GM21619 (cell line): ENCODE measurements around the gene MAD2L2.

Experiments
- ATAC-seq: cut with Tn5 transposase; IDR thresholded peaks from one replicate; pipeline ENCODE4 v1.9.1; 2021; ENCODE audit not compliant: unreplicated experiment

The MAD2L2 gene

GRCh38 chr1:11681071-11681771, at the start of gene MAD2L2:
Gene MAD2L2 (minus strand): TSS chr1:11681148. CDS start chr1:11680601, 547 bp downstream.
- peak; percentile 72 for ATAC-seq

DNA sequence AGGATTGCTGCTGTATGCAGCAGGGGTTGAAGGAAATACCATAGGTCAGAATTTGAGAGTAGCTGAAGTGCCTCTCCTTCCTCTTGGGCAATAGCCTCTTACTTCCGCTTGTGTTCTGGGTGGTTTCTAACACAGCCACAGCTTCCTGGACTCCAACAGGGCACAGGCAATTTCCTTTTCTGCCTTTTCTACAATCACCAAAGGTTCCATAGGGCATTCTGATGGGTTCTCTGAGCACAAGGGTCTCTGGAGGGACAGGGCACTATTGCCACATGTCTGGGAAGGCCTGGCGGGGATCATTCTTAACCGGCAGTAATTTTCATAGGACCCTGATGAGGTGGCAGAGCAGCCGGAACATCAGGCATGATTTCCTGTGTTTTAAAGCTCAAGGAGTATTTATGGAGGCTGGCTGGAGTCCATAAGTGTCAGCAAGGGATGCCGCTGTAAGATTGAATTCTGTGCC, 49.5 kb upstream of the MAD2L2 start:
- no peak for ATAC-seq

DNA sequence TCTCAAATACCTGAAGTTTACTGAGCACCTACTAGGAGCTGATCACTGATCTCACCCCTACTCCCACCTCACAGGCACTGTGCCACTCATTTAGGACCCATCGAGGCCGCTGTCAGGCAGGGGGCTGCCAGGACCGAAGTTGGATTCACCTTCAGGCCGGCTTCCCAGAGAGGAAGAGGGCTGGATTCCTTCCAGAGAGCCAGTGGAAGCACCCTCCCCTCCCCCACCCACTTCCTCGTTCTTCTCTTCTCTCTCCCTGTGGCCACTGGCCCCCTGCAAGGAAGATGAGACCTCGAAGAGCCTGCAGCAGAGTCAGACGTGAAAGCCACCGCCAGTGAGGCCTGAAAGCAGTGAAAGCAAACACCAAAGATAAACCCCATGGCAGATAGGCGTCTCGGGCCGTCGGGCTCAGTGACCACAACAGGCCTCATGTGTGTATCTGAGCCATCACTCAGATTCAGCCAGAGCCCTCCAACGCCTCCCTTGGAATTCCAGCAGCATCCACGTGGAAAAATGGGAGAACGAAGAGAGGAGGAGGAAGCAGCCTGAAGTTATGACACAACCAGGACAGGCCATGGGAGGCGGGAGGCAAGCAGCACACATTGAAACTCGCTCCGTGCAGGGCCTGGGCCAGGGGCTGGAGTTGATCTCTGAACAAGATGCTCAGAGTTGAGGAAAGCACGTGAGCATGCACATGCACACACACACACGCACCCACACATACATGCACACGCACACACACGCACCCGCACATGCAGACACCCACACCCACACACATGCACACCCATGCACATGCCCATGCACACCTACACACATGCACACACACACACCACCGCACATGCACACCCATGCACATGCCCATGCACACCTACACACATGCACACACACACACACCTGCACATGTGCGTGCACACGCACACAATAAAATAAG, 48.8 kb upstream of the MAD2L2 start:
- ATAC-seq: no peak

- no peak for ATAC-seq
Measured at GRCh38 chr1:11729155-11729497, 48.2 kb upstream of the MAD2L2 start.

GRCh38 chr1:11728126-11728806, 47.3 kb upstream of the MAD2L2 start:
- no peak for ATAC-seq

GRCh38 chr1:11727119-11727518, 46.2 kb upstream of the MAD2L2 start:
- ATAC-seq: no peak

- no peak for ATAC-seq
Measured at GRCh38 chr1:11725616-11726015, 44.7 kb upstream of the MAD2L2 start.

DNA sequence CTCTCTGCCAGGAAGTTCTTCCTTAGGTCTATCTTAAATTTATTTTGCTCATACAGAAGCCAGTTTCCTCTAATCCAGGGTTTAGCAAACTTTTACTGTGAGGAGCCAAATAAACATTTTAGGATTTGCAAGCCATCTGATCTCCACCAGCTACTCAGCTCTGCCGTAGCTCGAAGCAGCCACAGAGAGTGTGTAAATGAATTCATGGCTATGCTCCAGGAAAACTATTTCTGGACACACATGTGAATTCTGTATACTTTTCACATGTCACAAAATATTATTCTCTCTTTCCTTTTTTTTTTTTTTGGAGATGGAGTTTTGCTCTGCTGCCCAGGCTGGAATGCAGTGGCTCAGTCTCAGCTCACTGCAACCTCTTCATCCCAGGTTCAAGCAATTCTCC, 41.6 kb upstream of the MAD2L2 start:
- ATAC-seq: no peak

DNA sequence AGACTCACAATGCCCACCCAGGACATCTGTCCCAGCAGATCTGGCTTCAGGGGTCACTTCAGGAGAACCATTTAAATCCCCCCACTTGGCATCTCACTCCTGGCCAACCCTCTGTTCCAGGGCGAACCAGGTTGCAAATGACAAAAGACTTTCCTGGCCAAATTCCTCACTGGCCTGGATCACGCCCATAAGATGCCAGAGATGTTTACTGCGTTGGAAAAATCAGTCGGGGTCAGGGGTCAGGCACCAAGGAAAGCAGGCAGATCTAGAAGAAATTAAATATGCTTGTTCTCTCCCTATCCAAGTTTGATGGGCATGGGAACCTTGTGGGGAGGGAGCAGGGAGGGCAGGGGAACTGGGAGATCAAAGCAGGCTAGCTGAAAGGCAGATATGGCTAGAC, 40.4 kb upstream of the MAD2L2 start:
- no peak for ATAC-seq

GRCh38 chr1:11720525-11720924, 39.6 kb upstream of the MAD2L2 start:
- no peak for ATAC-seq

GRCh38 chr1:11720033-11720376, 39.1 kb upstream of the MAD2L2 start:
- no peak for ATAC-seq

DNA sequence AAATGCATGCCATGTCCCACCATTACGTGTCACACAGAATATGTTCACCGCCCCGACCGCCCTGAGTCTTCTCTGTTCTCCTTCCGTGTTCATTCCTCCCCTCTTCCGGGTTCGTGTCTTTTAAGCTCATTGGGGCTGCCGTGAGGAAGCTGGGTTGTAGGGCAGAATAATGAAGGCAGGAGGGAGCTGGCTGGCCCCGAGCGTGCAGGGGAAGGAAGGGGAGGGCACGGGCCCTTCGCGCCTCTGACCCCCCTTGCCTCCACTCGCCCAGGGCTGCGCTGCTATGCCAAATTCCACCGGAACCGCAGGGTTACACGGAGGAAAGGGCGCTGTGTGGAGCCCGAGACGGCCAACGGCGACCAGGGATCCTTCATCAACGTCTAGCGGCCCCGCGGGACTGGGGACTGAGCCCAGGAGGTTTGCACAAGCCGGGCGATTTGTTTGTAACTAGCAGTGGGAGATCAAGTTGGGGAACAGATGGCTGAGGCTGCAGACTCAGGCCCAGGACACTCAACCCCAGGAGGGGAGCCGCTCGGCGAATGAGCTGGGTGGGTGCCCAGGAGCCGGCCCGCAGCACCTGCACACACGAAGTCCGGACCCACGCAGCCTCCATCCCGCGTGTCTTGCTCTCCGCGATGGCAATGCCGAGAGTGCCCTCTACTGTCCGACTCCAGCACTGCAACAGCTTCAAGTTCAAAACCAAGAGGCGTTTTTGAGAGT, 38.5 kb upstream of the MAD2L2 start:
- ATAC-seq: peak; percentile 51

- ATAC-seq: no peak
Measured at GRCh38 chr1:11714831-11715575, 34.1 kb upstream of the MAD2L2 start.

DNA sequence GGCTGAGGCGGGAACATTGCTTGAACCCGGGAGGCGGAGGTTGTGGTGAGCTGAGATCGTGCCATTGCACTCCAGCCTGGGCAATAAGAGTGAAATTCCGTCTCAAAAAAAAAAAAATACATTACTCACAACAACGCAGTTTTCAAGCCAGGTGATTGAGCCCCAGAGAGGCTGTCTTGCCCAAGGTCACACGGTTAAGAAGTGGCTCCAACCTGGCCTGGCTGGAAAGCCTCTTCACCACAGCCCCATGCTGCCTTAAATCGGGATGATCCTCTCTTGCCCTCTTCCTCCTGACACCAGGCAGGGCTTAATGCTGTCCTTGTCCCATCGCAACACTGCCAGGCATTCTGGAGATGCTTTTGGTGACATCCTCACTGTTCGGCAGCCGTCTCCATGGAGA, 32.1 kb upstream of the MAD2L2 start:
- ATAC-seq: no peak

DNA sequence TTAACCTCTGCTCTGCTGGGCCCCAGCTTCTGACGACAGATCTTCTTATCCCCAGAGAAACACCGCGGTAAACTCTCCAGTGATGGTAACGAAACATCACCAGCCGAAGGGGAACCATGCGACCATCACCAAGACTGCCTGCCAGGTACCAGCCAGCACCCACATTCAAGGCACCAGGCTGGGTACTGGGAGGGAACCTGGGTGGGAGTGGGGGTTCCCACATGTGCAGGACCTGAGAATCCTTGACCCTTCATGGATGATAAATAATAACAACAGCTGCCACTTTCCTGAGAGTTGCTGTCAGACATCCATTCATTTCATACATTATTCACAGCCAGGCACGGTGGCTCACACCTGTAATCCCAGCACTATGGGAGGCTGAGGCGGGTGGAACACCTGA, 31.3 kb upstream of the MAD2L2 start:
- no peak for ATAC-seq

DNA sequence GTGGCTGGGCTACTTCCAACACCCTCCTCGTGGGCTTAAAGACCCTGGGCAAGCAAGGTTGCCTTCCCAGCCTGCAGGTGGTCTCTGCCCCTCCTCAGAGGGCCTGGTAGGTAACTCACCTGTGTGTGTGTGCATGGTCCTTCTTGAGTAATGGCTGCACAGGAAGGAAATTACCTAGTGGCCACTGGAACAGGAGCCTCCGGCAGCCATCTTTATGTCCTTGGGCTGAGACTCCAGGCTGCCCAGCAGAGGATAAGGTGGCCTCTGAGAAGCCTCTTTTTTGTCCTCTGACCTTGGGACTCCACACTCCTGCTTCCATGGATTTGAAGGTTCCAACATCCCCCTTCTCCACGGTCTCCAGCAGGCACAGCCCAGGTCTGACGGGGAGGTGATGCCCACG, 30.5 kb upstream of the MAD2L2 start:
- no peak for ATAC-seq

DNA sequence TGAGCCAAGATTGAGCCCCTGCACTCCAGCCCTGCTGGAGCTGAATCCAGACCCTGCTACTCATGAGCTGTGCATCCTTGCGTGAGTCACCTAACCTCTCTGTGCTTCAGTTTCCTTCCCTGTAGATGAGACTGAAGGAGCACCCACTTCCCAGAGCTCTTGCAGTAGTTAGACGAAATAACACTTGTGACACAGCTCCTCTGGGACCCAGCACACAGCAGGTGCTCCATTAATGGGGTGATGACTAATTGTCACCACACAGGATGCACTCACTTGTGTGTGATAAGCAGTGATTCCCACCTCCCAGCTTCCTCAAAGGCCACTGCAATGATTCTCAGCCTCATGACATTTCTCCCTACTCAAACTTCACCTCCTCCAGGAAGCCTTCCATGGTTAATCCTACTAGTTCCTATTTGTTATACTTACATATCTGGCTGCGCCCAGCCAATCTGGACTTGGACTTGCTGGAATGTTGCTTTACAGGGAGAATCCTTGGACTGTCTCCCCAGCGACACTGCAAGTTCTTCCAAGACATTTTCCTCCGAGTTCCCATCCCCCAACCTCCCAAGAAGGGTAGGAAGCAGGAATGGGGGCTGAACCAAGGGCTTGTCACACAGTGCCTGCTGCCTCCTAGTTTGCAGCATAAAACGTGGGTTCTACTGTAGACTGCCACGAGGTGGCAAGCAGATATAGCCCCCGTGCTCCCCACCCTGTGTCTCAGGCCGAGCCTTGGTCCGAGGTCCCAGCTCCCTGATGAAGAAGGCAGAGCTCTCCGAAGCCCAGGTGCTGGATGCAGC, 27.8 kb upstream of the MAD2L2 start:
- no peak for ATAC-seq

DNA sequence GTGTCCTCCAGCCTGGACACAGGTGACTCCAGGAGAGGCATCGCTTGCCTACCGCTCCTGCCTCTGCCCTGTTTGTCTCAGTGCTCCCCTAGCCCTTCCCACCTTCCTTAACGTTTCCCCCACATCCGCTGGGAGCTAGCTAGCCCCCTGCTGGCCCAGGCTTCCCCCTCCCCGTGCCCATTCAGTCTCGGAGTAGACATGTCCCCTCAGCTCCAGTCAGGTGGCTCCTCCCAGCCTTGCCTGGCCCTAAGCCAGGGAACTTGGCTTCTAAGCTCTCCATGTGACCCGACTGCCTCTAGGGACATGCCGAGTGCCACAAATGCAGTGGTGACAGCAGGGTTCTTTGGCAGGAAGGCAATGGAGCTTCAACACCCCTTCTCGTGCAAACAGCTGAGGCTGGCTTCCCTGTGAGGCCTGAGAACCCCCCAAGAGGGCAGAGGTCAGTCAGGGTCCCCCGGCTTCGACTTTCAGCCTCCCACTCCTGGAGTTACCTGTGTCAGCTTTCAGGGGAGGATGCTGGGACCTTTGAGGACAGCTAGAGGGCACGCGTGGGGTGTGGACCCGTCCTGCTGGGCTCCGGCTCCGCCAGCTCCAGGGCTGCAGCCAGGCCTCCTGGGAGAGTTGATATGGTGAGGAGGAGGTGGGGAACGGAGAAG, 26.8 kb upstream of the MAD2L2 start:
- no peak for ATAC-seq

- no peak for ATAC-seq
Measured at GRCh38 chr1:11706292-11706691, 25.3 kb upstream of the MAD2L2 start.
